NOMO-1 treated with dmso at 0.1 percent for 144 hours (cell line): ENCODE measurements around the gene PPFIA4.

Experiments used
- DNase-seq: peaks from one replicate; lab custom pipeline; 2025; ENCODE audit not compliant: unreplicated experiment; lab: John Stamatoyannopoulos, UW

The PPFIA4 gene

DNA sequence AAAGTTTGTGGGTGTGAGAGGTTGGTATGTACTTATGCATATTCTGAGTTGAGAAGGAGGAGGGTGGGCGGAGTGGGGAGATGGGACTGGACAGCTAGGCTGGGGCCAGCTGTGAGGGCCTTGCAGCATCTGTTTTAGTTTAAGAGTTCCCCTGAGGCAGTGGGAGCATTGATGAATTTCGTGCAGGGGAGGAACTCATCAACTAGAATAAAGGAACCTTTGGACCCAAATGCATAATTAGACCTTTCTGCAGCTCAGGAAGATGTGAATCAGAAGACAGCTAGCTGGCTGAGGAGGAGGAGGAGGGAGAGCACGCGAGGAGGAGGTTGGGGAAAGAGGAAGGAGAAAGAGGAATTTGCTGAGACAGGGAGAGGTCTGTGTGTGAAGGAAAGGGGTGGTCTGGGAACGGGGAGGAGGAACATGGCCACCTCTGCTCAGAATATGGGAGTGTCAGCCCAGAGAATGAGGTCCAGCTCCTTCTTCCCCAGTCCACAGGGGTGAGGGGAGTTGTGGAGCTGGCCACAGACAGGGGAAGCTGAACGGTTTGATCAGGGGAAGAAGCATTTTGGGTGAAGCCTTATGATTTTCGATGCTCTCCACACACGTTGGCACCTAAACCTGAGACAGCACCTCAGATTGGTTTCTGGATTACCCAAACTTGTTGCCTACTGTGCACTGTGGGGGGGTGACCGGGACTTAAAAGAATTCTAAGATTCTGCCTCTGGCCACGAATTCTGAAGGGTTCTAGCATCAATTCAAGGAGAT is 31.8 kb downstream of the PPFIA4 start:
- peak; percentile 79 for DNase-seq

DNA sequence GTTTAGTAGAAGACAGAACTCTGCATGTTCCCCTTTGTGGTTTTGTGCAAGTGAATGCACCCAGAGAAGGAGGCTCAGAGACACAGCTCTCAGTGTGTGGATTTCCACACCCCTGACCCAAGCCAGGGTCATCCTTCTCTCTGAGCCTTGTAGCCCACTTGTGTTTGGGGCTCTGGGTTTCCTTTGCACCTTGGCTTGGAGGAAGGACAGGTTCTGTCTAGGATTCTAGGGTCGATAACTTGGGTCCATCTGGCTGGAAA is 32.3 kb downstream of the PPFIA4 start:
- DNase-seq = peak; percentile 56

DNA sequence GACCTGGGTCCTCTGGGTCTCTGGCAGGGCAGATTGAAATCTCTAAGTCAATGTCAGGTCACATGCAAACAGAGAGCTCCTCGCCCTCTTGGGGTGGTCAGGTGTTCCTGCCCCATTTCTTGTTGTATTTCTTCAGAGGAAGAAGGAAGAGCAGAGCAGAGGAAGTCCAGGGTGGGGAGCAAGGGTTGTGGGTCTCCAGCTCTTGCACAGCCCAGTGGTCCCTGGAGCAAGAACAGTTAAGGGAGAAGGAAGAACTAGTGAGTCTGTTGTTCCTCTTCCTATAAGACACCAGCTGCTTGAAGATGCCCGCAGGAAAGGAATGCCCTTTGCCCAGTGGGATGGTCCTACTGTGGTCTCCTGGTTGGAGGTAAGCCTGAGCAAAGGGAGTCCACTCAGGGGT is 33.2 kb downstream of the PPFIA4 start:
- peak; percentile 59 for DNase-seq

- DNase-seq = no peak
Measured at GRCh38 chr1:203060115-203060514, 33.8 kb downstream of the PPFIA4 start.

DNA sequence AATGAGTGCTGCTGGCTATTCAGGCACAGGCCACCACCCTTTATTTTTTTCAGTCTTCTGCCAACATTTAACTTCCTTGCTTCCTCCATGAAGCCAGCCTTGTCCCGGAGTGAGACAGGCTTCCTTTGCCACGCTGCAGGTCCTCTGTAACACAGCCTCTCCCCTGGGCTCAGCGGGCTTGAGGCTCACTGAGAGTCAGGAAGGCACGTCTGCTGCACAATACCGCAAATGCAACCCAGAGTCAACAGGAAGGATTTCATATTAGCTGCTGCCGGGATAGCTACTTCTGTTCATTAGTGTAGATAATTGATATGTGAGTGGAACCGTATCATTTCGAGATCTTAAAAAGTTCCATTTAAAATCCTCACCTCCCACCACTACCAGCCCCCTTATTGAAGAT is 37.0 kb downstream of the PPFIA4 start:
- no peak for DNase-seq

DNA sequence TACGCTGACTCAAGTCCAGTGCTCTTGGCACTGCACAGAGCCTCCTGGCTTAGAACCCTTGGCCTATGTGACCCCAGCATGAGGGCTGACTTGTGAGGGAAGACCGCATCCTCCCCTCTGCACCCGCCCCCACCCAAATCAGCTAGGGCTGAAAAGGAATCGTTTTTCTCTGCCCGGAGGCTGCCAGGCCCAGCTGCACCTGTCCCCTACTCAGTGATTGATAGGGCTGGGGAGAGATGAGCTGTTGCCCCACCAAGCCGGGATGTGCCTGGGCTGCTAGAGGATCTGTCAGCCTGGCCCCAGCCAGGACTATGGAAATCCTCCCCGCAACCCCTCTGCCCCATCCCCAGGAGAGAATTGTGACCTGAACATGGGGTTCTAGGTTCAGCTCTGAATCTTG is 38.9 kb downstream of the PPFIA4 start:
- no peak for DNase-seq

- no peak for DNase-seq
Measured at GRCh38 chr1:203065986-203066385, 39.7 kb downstream of the PPFIA4 start.

- no peak for DNase-seq
Measured at GRCh38 chr1:203066965-203067364, 40.7 kb downstream of the PPFIA4 start.

DNA sequence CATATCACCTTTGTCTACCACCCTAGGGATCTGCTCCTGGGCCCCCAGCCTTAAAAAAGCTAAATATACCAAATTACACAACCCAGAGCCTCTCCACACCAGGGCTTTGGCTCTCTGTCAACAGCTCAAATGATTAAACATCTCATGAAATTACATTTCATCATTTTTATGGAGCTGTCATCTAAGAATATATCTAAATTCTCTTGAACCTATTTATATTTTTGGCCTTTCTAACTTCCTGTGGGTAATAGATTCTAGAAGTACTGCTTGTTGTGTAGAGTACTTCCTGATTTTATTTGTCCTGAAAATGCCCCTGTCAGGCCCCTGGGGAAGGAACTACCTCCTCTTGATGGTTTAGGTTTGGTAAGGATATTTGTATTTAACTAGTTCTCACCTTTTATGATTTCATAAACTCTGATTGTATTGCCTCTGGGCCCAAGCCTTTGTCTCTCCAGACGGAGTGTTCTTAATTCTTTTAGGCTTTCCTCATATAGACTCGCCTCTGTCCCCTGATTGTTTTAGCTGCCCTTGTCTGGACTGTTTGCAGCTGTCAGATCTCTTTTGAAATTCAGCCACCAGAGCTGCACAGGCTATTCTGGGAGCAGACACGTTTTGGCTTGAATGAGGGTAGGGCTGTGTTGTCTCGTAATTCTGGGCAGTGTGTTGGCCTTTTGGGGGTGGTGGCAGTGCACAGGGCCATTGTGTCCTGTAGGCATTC is 42.9 kb downstream of the PPFIA4 start:
- DNase-seq = peak; percentile 89

- no peak for DNase-seq
Measured at GRCh38 chr1:203072002-203072602, 45.8 kb downstream of the PPFIA4 start.

- DNase-seq = no peak
Measured at GRCh38 chr1:203072911-203073310, 46.6 kb downstream of the PPFIA4 start.

GRCh38 chr1:203073469-203073868 is 47.2 kb downstream of the PPFIA4 start:
- DNase-seq = no peak

DNA sequence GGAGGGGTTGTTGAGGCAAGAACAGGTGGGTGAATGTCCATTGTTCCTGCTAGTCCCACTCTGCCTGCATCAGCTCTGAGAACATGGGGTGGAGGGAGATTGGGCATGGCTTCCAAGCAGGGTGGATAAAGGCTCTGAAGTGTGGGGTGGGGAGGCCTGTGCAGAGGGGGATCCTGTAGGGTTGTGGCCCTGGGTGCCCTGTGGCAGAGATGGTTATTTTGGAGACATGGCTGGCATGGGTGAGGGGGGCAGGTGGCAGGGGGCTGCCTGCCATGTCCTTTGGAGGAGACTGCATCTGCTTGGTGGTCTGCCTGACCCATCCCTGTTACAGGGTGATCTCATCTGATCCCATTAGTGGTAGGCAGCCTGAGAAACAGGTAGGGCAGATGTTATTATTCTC is 48.3 kb downstream of the PPFIA4 start:
- DNase-seq = no peak

DNA sequence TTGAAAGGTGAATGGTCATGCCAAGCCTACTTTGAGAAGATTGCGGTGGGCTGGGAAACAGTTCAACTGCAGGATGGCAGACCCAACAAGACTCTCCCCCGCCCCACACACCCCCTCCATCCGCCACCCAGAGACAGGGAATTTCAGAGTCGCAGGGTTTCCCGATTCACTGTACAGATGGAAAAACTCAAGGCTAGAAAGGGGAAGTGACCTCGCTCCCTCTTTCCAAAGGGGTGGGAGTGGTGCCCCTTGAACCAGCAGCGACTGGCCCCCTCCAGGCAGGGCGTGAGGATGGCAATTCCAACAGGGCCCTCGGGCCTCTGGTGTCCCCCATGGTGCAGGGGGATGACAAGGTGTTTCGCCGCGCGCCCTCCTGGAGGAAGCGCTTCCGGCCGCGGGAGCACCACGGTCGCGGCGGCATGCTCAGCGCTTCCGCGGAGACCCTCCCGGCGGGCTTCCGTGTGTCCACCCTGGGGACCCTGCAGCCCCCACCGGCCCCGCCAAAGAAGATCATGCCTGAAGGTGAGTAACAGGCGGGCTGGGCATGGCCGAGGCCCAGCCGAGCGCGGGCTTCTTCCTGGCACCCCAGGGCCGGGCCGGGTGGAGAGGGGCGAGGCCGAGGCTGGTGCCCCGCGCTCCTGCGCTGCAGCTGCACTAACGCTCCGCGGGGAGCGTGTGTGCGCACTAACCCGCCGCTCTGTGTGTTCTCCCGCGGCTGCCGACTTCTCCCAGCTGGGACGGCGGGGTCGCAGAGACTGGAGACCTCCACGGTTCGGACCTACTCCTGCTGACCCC is 49.1 kb downstream of the PPFIA4 start:
- no peak for DNase-seq

- peak; percentile 57 for DNase-seq
Measured at GRCh38 chr1:203076031-203076511, 49.8 kb downstream of the PPFIA4 start.

DNA sequence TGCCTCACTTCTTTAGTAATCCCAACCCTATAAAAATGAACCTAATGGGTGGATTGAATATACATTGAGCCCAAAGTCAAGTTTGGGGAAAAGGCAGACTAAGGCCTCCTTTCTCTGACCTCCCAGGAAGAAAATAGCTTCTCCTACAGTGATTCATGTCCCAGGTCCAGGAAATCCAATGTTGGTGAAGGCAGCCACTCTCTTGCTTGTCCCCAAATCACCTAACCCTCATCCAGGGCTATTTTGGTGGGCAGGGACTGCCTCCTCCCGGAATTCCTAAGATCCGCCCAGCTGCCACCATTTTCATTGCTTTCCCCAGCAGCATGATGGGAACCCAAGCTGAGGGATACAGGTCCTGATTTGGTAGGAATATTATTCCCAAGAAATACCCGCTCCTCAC is 51.1 kb downstream of the PPFIA4 start:
- DNase-seq = no peak

GRCh38 chr1:203077956-203078355 is 51.7 kb downstream of the PPFIA4 start:
- DNase-seq = no peak

- DNase-seq = no peak
Measured at GRCh38 chr1:203078478-203078877, 52.2 kb downstream of the PPFIA4 start.

GRCh38 chr1:203080456-203080855 is 54.2 kb downstream of the PPFIA4 start:
- no peak for DNase-seq

DNA sequence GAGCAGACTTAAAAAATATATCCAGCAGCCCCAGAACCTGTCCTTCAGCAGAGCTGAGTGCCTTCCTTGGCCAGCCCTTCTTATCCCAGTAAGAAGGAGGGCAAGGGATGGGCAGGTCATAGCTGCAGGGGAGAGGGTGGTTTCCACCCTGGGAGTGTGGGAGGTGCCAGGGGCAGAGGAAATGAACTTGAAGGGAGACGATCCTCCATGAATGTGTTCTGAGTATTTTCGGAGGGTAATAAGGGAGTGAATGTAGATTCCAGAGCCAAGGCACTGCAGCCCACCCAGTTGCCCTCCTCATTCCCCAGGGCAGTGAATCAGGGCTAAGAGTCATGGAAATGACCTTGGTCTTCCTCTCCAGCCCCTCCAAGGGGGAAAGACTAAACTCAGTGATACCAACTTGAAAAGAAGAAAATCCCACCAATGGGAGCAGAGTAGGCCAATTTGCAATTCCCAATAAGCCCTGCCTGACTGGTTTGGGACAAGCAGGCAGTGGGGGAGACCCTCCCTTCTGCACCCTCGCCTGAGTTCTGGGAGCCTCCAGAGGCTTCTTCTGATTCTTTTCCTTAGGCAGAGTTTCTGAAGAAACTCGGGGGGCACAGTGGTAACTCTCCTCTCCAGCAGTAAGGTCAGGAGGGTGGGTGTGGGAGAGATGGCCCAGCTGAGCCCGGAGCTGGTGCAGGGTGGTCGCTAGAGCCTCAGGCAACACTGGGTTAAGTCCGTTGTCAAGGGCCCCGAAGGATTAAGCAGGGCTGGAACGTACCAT is 55.4 kb downstream of the PPFIA4 start:
- no peak for DNase-seq

DNA sequence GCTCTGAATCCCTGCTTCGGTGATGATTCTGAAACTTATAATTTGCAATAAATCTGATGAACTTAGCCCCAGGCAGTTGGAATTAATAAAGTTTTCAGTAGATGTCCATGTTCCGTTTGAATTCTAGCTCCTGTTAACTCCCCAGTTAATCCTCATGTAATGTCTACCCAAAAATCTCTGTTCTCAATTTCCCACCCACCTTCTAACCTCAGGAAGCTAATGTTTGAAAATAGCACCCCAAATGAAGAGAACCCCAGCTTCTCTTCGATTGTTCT is 55.9 kb downstream of the PPFIA4 start:
- DNase-seq = no peak
